ENCODE results near the gene STK32A. TPM values are rescaled to one million over a fixed set of nuclear protein-coding genes. Genes with fewer than 3 reads are reported as not detected.
A peak's percentile ranks its signal among the peaks of the same experiment; 100 is the strongest.

STK32A gene
- total RNA-seq: 1 to 10 TPM in 3 of 9 donors, under 1 TPM in 6; 0.16 to 1.4 (median 0.35) TPM
- polyA plus RNA-seq: under 1 TPM; 0.15 to 0.30 TPM
- long read RNA-seq, donor 1: 0 reads
- long read RNA-seq, donor 2, partial matches to known transcripts: 1 of 1 reads
- long read RNA-seq, donor 2, other reads (novel, unspliced or antisense): 0 of 1 reads
- long read RNA-seq, donor 3, partial matches to known transcripts: 0 of 1 reads
- long read RNA-seq, donor 3, other reads (novel, unspliced or antisense): 1 of 1 reads

DNA sequence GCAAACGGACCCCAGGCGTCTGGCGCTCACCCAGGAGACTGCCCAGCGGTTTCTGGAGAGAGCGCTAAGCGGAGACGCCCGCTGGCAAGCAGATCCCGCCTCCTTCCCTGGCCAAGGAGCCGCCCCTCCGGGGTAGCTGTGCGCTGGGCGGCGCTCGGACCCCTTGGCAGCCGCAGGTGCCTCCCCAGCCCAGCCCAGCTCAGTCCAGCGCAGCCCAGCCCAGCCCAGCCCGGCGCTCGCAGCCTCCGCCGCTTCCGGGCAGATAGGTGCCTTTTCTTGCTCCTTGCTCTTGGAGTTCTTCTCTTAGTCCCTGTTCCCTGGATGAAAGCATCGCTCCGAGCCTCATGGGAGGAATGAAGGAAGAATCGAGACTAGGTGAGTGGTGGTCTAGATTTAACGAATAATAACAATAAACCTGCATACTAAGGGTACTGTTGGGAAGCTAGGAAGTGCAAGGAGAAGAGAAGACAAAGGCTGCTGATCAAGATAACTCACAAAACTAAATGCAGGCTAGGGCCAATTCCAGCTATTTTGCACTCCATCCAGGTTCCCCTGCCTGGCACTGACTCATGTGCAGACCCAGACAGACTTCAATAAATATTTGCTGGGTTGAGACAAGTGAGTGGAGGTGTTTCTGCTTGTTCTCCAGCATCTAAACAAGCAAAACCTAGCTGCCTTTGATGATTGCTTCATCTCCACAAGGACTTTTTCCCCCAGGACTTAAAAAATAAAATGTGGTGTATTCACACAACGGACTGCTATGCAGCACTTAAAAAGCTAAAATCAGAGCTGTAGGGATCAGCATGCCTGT, at the start of gene STK32A:
Gene STK32A (plus strand): TSS at position 202 of the 811 bp plus-strand sequence. CDS start 4,609 bp downstream, outside the sequence.
- Histone ChIP-seq H3K9me3 (peaks cover 0 to 12% (median 0%) of the 10 kb centered on the region in 12 donors), H3K4me1 (peaks cover 0 to 15% (median 2%) of the 10 kb centered on the region in 12 donors), H3K36me3 (no peaks in the 10 kb centered on the region), H3K27me3 (peaks cover 0 to 54% (median 16%) of the 10 kb centered on the region in 9 donors), H3K4me3 (peak within 1 kb of the TSS; percentile 32 to 67 (median 56)), H3K27ac (peak within 1 kb of the TSS in 6 of 12 donors; percentile 9 to 76 (median 32))
- intact Hi-C loops (cut with DNase I): no loop called here
- peak in 4 of 5 donors; percentile 21 to 67 (median 44) for DNase-seq
- 5 to 19% (median 5%) methylated on average over 5 to 28 of the region's 28 CpGs for WGBS, 4 donors
- ATAC-seq: peak in 3 of 4 donors; percentile 70 to 88 (median 83)
- TF ChIP-seq POLR2A (IDR thresholded peaks at IDR 0.05): no peak
- TF ChIP-seq, protein P1, sequence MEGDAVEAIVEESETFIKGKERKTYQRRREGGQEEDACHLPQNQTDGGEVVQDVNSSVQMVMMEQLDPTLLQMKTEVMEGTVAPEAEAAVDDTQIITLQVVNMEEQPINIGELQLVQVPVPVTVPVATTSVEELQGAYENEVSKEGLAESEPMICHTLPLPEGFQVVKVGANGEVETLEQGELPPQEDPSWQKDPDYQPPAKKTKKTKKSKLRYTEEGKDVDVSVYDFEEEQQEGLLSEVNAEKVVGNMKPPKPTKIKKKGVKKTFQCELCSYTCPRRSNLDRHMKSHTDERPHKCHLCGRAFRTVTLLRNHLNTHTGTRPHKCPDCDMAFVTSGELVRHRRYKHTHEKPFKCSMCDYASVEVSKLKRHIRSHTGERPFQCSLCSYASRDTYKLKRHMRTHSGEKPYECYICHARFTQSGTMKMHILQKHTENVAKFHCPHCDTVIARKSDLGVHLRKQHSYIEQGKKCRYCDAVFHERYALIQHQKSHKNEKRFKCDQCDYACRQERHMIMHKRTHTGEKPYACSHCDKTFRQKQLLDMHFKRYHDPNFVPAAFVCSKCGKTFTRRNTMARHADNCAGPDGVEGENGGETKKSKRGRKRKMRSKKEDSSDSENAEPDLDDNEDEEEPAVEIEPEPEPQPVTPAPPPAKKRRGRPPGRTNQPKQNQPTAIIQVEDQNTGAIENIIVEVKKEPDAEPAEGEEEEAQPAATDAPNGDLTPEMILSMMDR (IDR thresholded peaks at IDR 0.05): no peak

- DNase-seq (no peak), ATAC-seq (no peak)
- Histone ChIP-seq H3K27ac (no peak overlapping the region), H3K9me3 (peaks cover 0 to 5% (median 0%) of the 10 kb centered on the region in 12 donors), H3K36me3 (no peaks in the 10 kb centered on the region), H3K4me3 (no peak overlapping the region), H3K4me1 (no peaks in the 10 kb centered on the region), H3K27me3 (peaks cover 0 to 11% (median 0%) of the 10 kb centered on the region in 9 donors)
- TF ChIP-seq POLR2A (IDR thresholded peaks at IDR 0.05): no peak
- TF ChIP-seq, protein P1 (IDR thresholded peaks at IDR 0.05): no peak
- intact Hi-C loops (cut with DNase I): loop anchor here (5.0 to 10.0 kb wide), 4 partner anchors 90 to 655 kb away; no protein-coding TSS in a partner anchor
- 69 to 87% (median 84%) methylated on average over 1 of the region's 1 CpG for WGBS, 4 donors
Measured at GRCh38 chr5:147187099-147187540, 47.7 kb upstream of the STK32A start.

DNA sequence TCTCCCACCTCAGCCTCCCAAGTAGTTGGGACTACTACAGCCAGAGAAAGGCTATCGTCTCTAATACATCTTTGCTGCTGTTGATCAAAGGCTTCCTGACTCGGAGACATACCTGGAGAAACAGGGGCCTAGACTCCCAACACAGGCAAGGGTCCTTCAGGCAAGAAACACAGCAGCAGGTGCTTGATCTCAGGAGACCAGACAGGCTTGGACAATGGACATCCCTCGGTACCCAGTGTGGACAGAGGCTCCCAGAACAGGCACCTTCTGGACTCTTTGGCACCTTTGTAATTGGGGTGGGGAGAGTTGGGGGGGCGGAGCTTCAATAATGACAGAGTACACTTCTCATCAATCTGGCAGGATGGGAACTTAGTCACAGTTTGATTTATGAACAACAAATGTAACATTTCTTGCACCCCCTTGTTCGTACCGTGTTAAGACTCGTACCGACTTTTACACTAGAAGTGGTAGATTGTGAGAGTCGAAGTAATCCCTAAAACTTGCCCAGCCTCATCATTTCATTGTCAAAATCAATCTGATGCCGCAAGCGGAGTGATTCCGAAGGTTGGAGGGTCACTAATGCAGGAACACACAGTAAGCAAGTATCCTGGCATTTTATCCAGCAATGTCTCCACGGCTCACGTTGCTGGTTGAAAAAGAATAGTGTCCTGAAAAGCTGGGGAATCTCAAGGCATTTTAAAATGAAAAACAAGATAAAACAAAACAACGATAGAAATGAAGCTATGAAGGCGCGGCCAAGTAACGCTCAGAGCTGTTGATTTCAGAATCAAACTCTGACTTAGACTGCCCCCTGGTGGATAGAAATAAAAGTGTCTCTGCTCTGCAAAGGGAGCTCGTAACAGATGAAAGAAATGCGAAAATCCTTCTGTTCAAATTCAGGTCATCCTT, 46.4 kb upstream of the STK32A start:
- H3K9me3 ChIP-seq: peaks cover 0 to 5% (median 0%) of the 10 kb centered on the region in 12 donors
- TF ChIP-seq POLR2A (IDR thresholded peaks at IDR 0.05): no peak
- TF ChIP-seq, protein P1 (IDR thresholded peaks at IDR 0.05): peak; percentile 76 to 94 (median 83)
- WGBS, 4 donors: 46 to 51% (median 48%) methylated on average over 20 of the region's 20 CpGs
- DNase-seq (peak in 2 of 5 donors; percentile 25 to 29), ATAC-seq (peak in 1 of 4 donors; percentile 75)
- no peak overlapping the region for H3K27ac ChIP-seq
- H3K4me1 ChIP-seq: no peaks in the 10 kb centered on the region
- peak overlapping the region in 4 of 12 donors; percentile 14 to 27 (median 26) for H3K4me3 ChIP-seq
- H3K27me3 ChIP-seq: peaks cover 0 to 14% (median 0%) of the 10 kb centered on the region in 9 donors
- H3K36me3 ChIP-seq: no peaks in the 10 kb centered on the region
- intact Hi-C loops (cut with DNase I): loop anchor here (2.0 to 10.0 kb wide), 5 partner anchors 91 to 656 kb away; no protein-coding TSS in a partner anchor

Measured in heart left ventricle (tissue), 16 donors.